HepG2 (cell line): Measurements from ENCODE around the gene ENDOG. TPM values are rescaled to one million over a fixed set of nuclear protein-coding genes. Genes with fewer than 3 reads are reported as not detected.

ENCODE experiments used
- IRF2 ChIP-seq: IDR thresholded peaks from 2 replicates; pipeline ENCODE4 v1.6.1; 2018; ENCODE audit warnings: missing genetic modification reagents, missing compliant biosample characterization
- NKX3-1 ChIP-seq: sonication (generic); formaldehyde crosslinking; IDR thresholded peaks from 2 replicates; pipeline ENCODE4 v1.5.0; 2020; ENCODE audit warnings: missing genetic modification reagents
- POLR2G ChIP-seq: fragments of 200-400 bp; formaldehyde crosslinking; IDR thresholded peaks from 2 replicates; pipeline ENCODE4 v1.6.1; 2018; ENCODE audit warnings: mild to moderate bottlenecking, low read depth, low read length, moderate library complexity
- SNAPC5 ChIP-seq: sonication (generic); formaldehyde crosslinking; IDR thresholded peaks from 2 replicates; pipeline ENCODE4 v1.8.1; 2023; ENCODE audit warnings: mild to moderate bottlenecking, missing genetic modification reagents, borderline replicate concordance
- TP53 ChIP-seq: sonication (generic); formaldehyde crosslinking; conservative IDR thresholded peaks from 2 replicates; pipeline ENCODE4 v1.4.0; 2020; ENCODE audit warnings: missing genetic modification reagents
- ZKSCAN5 ChIP-seq: sonication (generic); formaldehyde crosslinking; IDR thresholded peaks from 2 replicates; pipeline ENCODE4 v1.5.1; 2020; ENCODE audit warnings: mild to moderate bottlenecking, missing genetic modification reagents
- ZNF138 ChIP-seq: sonication (generic); formaldehyde crosslinking; IDR thresholded peaks from 2 replicates; pipeline ENCODE4 v1.5.0; 2020; ENCODE audit warnings: mild to moderate bottlenecking, low read depth, missing genetic modification reagents
- ZNF160 ChIP-seq: sonication (generic); formaldehyde crosslinking; IDR thresholded peaks from 2 replicates; pipeline ENCODE4 v1.8.0; 2022; ENCODE audit warnings: mild to moderate bottlenecking, inconsistent platforms, missing genetic modification reagents
- ZNF562 ChIP-seq: sonication (generic); formaldehyde crosslinking; IDR thresholded peaks from 2 replicates; pipeline ENCODE4 v1.8.0; 2022; ENCODE audit warnings: missing genetic modification reagents, borderline replicate concordance
- ZNF567 ChIP-seq: sonication (generic); formaldehyde crosslinking; IDR thresholded peaks from 2 replicates; pipeline ENCODE4 v1.8.1; 2023; ENCODE audit warnings: mild to moderate bottlenecking, missing genetic modification reagents, borderline replicate concordance
- ZNF574 ChIP-seq: sonication (generic); formaldehyde crosslinking; IDR thresholded peaks from 2 replicates; pipeline ENCODE4 v1.4.0; 2020; ENCODE audit warnings: missing genetic modification reagents
- ZNF652 ChIP-seq: IDR thresholded peaks from 2 replicates; pipeline ENCODE4 v1.6.1; 2016; ENCODE audit warnings: low read depth, borderline replicate concordance
- polyA plus RNA-seq, 8 experiments: library from polyadenylated mRNA; depleted of rRNA in 3 of 8; stranded (reverse) in 7 of 8; unstranded in 1 of 8; fragments of >200 nt; fragmentation: Illumina TruSeq in 4 of 8; extraction: Trizol in 4 of 8; gene quantifications; 2 replicates each; pipeline versions ENCODE4 v1.2.1 to v1.2.3, GENCODE V29; 2011 to 2016; ENCODE audit warnings: low read depth in 4 of 8, missing spikeins in 1 of 8, mixed read lengths in 1 of 8; ENCODE audit not compliant: insufficient read depth in 1 of 8
- total RNA-seq, 5 experiments: library from RNA; depleted of rRNA; stranded (reverse); fragments of >200 nt; fragmentation: Illumina TruSeq; extraction: Trizol; gene quantifications; 2 replicates each; pipeline ENCODE4 v1.2.3, GENCODE V29; 2016; ENCODE audit warnings: low read depth in 1 of 5
- TF ChIP-seq, protein P1 (sequence below): sonication (generic); formaldehyde crosslinking; IDR thresholded peaks from 2 replicates; pipeline ENCODE4 v1.5.0; 2020; ENCODE audit warnings: mild to moderate bottlenecking, missing genetic modification reagents, borderline replicate concordance
- TF ChIP-seq, protein P2 (sequence below): sonication (generic); formaldehyde crosslinking; IDR thresholded peaks from 2 replicates; pipeline ENCODE4 v1.4.0; 2020; ENCODE audit warnings: mild to moderate bottlenecking, missing genetic modification reagents, borderline replicate concordance

The ENDOG gene
- total and polyA plus RNA-seq, 2 of the 13 experiments (the other 11 are each of a cell fraction or from before 2014, with no cell fraction given) = 26.3 to 28.8 TPM

- TF ChIP-seq ZNF562 (CRISPR knock-in tag) = peak; percentile 78; the same call in 1 of the 2 replicates
- peak; percentile 95 for TF ChIP-seq ZNF138 (CRISPR knock-in tag)
- TF ChIP-seq ZNF567 (CRISPR knock-in tag) = peak; percentile 95
- peak; percentile 87; the same call in 1 of the 2 replicates for TF ChIP-seq IRF2 (CRISPR knock-in tag)
- no peak for TF ChIP-seq ZNF652 (CRISPR knock-in tag)
- TF ChIP-seq ZNF574 (CRISPR knock-in tag) = peak; percentile 94
- TF ChIP-seq SNAPC5 (CRISPR knock-in tag) = peak; percentile 84; the same call in 1 of the 2 replicates
- no peak for TF ChIP-seq ZKSCAN5 (CRISPR knock-in tag)
- TF ChIP-seq NKX3-1 (CRISPR knock-in tag) = peak; percentile 88
- no peak; the same call in 1 of the 2 replicates for TF ChIP-seq ZNF160 (CRISPR knock-in tag)
- no peak for TF ChIP-seq TP53 (CRISPR knock-in tag)
- peak; percentile 80 for TF ChIP-seq POLR2G
- TF ChIP-seq, protein P1, sequence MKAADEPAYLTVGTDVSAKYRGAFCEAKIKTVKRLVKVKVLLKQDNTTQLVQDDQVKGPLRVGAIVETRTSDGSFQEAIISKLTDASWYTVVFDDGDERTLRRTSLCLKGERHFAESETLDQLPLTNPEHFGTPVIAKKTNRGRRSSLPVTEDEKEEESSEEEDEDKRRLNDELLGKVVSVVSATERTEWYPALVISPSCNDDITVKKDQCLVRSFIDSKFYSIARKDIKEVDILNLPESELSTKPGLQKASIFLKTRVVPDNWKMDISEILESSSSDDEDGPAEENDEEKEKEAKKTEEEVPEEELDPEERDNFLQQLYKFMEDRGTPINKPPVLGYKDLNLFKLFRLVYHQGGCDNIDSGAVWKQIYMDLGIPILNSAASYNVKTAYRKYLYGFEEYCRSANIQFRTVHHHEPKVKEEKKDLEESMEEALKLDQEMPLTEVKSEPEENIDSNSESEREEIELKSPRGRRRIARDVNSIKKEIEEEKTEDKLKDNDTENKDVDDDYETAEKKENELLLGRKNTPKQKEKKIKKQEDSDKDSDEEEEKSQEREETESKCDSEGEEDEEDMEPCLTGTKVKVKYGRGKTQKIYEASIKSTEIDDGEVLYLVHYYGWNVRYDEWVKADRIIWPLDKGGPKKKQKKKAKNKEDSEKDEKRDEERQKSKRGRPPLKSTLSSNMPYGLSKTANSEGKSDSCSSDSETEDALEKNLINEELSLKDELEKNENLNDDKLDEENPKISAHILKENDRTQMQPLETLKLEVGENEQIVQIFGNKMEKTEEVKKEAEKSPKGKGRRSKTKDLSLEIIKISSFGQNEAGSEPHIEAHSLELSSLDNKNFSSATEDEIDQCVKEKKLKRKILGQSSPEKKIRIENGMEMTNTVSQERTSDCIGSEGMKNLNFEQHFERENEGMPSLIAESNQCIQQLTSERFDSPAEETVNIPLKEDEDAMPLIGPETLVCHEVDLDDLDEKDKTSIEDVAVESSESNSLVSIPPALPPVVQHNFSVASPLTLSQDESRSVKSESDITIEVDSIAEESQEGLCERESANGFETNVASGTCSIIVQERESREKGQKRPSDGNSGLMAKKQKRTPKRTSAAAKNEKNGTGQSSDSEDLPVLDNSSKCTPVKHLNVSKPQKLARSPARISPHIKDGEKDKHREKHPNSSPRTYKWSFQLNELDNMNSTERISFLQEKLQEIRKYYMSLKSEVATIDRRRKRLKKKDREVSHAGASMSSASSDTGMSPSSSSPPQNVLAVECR (CRISPR knock-in tag) = peak; percentile 99
- TF ChIP-seq, protein P2, sequence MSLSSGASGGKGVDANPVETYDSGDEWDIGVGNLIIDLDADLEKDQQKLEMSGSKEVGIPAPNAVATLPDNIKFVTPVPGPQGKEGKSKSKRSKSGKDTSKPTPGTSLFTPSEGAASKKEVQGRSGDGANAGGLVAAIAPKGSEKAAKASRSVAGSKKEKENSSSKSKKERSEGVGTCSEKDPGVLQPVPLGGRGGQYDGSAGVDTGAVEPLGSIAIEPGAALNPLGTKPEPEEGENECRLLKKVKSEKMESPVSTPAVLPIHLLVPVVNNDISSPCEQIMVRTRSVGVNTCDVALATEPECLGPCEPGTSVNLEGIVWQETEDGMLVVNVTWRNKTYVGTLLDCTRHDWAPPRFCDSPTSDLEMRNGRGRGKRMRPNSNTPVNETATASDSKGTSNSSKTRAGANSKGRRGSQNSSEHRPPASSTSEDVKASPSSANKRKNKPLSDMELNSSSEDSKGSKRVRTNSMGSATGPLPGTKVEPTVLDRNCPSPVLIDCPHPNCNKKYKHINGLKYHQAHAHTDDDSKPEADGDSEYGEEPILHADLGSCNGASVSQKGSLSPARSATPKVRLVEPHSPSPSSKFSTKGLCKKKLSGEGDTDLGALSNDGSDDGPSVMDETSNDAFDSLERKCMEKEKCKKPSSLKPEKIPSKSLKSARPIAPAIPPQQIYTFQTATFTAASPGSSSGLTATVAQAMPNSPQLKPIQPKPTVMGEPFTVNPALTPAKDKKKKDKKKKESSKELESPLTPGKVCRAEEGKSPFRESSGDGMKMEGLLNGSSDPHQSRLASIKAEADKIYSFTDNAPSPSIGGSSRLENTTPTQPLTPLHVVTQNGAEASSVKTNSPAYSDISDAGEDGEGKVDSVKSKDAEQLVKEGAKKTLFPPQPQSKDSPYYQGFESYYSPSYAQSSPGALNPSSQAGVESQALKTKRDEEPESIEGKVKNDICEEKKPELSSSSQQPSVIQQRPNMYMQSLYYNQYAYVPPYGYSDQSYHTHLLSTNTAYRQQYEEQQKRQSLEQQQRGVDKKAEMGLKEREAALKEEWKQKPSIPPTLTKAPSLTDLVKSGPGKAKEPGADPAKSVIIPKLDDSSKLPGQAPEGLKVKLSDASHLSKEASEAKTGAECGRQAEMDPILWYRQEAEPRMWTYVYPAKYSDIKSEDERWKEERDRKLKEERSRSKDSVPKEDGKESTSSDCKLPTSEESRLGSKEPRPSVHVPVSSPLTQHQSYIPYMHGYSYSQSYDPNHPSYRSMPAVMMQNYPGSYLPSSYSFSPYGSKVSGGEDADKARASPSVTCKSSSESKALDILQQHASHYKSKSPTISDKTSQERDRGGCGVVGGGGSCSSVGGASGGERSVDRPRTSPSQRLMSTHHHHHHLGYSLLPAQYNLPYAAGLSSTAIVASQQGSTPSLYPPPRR (CRISPR knock-in tag) = peak; percentile 69; the same call in 1 of the 2 replicates
These were observed 31.4 kb upstream of the ENDOG start, which contains the start of gene TBC1D13 (continued) for GRCh38 chr9:128786681-128787601.
